ENCODE measurements around the gene STK32B. TPM values are rescaled to one million over a fixed set of nuclear protein-coding genes. Genes with fewer than 3 reads are reported as not detected.
A peak's percentile ranks its signal among the peaks of the same experiment; 100 is the strongest.
"Not testable (repeated sequence)": the region's sequence is repeated elsewhere in the genome, so short reads cannot be mapped to it uniquely, and the experiment has no call there.

The STK32B gene
- total RNA-seq, 1 experiment from 2014 or later = 11.7 TPM

DNA sequence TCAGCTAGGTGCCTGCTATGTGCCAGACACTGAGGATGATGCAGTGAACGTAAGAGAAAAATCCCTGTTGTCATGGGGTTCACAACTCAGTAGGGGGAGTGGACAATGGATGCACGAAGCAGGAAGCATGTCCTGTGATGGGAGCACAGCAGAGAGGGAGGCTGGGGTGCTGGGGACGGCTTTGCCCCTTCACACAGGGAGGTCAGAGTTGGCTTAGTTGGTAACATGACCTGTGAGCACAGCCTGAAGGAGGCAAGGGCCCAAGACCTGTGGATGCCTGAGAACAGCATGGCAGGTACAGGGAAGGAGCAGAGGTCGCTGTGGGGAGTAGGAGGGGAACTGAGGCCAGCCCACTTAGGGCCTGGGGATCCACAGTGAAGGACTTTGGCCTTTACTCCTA is 109.4 kb downstream of the STK32B start:
- no peak for DNase-seq (ENCODE audit: low read depth)

DNA sequence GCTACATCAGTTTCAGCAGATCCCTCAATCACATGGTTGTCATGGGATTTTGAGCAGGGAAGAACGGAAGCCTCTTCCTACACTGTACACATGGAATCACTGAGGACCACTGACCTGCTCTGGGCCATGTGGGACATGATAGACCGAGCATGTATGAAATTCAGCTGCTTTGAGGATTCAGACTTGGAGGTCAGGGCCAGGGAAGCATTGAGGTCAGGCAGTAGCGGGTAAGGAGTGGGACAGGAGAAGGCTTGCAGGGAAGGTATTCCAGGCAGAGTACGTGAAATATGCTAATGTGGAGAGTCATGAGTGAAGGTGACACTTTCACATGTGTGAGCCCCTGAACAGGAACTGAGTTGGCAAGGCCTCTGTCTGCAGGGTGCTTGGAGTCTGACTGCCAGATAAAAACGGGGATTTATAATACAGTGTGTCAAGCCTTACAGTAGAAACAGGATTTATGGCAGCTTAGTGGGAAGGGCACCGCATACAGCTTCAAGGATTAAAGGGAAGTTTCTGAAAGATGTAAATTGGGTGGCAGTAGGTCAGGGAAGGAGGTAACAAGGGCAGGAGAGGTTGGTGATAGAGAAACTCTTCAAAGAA is 111.7 kb downstream of the STK32B start:
- no peak for DNase-seq (ENCODE audit: low read depth)

DNA sequence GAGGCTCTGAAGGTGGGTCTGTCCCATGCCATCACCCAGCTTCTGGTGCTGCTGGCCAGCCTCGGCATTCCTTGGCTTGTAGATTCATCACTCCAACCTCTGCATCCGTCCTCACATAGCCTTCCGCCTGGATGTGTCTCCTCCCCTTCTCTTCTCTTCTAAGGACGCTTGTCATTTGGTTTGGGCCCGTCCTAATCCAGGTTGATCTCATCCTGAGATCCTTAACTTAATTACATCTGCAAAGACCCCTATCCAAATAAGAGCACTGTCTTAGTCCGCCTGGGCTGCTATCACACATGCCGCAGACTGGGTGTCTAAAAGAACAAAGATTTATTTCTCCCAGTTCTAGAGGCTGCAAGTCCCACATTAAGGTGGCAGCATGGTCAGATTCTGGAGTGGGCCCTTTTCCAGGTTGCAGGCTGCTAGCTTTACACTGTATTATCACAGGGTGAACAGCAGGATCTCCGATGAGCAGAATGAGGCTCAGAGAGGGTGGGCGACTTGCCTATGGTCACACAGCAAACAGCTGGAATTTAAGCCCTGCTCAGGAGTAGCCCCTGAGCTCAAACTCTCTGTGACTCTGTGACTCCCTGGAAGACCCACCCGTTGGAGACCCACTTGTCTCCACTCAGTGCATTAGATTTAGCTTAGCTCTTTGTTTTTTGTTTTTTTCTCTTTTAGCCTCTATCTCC is 113.1 kb downstream of the STK32B start:
- DNase-seq (ENCODE audit: low read depth) = no peak

DNA sequence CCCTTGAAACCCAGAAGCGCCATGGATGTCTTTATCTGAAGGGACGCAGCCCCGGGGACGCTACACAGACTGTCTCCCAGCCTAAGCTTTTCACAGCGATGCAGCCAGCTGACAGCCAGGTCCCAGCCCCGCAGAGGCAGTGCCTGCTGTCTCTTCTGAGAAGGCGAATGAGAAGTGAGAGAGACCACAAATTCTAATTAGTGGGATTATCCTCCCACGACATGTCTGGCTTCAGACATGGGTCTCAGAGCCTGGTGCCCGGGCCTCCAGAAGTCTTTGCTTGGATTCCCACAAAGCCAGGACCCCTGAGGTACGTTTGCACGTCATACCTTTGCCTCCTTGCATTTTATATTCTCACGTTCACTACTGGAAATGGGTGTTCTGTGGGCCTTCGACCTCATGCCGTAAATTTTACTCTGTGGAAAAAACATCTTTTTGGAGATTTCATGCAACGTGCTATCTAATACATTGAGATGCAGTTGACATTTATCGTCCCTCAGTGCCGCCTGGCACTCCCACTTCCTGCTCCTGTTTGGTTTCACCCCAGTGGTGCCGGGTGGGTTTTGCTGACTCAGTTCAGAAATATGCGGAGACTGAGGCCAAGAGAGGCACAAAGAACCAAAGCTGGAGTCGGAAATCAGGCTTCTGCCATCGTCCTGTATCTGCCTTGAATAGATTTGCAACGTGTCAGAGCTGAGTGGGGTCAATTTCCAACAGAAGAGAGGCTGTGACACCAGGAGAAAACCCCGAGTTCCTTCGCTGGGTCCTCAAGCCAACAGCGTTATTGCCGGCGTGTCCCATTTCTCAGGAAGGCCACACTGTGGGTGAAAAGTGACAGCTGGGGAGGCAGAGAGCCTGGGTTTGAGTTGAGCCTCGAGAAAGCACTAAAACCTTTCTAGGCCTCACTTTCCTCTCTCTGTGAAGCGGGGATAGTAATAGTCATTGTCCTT is 114.4 kb downstream of the STK32B start:
- DNase-seq (ENCODE audit: low read depth) = peak; percentile 91

DNA sequence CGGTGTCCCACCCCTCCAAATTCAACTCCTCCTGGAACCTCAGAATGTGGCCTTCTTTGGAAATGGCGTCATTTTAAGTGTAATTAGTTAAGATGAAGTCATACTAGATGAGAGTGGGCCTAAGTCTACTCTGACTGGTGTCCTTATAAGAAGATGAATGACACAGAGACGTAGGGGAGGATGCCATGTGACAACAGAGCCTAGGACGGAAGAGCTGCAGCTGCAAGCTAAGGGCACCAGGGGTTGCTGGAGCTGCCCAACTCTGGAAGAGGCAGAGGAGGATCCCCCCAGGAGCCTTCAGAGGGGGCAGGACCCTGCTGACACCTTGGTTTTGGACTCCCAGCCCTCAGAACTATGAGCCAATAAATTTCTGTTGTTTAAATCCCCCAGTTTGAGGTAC is 115.1 kb downstream of the STK32B start:
- DNase-seq (ENCODE audit: low read depth) = peak; percentile 32

- no peak for DNase-seq (ENCODE audit: low read depth)
These were observed 117.6 kb downstream of the STK32B start for GRCh38 chr4:5168891-5169290.

DNA sequence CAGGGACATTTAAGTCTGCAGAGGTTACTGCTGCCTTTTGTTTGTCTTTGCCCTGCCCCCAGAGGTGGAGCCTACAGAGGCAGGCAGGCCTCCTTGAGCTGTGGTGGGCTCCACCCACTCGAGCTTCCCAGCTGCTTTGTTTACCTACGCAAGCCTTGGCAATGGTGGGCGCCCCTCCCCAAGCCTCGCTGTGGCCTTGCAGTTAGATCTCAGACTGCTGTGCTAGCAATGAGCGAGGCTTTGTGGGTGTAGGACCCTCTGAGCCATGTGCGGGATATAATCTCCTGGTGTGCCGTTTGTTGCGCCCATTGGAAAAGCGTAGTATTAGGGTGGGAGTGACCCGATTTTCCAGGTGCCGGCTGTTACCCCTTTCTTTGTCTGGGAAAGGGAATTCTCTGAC is 124.6 kb downstream of the STK32B start:
- DNase-seq (ENCODE audit: low read depth) = not testable (repeated sequence)

GRCh38 chr4:5184606-5185005 is 133.3 kb downstream of the STK32B start:
- no peak for DNase-seq (ENCODE audit: low read depth)

- no peak for DNase-seq (ENCODE audit: low read depth)
These were observed 134.3 kb downstream of the STK32B start for GRCh38 chr4:5185551-5185950.

GRCh38 chr4:5186271-5187064 is 135.2 kb downstream of the STK32B start:
- DNase-seq (ENCODE audit: low read depth) = no peak

DNA sequence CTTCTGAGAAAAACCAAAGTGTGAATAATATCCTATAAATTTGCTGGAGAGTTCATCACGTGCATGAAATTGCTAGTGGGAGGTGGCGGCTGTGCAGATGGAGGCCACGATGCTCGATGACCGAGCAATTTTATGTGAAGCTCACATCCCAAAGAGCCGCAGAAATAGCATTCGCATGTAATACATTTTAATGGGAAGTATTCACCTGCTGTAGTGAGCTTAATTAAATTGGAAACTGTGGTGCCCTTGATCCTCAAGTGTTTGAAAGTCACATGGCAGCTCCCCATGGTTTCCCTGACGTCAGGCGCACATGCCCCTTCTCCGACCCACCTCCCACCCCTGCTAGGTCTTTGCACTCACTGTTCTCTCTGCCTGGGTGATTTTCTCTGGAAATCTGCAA is 136.8 kb downstream of the STK32B start:
- DNase-seq (ENCODE audit: low read depth) = no peak

DNA sequence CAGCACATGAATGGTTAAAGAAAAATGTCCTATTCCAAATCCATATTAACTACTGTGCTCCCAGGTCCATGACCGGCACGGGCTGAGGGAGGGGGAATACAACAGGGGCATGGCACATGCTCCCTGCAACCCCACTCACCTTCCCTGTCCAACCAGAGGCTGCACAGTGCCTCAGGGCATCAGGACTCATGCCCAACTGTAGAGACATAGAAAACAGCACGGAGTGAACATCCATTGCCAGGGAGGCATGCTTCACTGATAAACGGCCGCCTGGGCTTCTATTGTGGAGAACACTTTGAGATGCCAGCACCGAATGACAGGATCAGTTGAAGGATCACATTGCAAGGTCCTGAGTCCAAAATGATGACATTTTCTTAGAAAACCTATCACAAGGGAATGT is 140.6 kb downstream of the STK32B start:
- DNase-seq (ENCODE audit: low read depth) = peak; percentile 58

GRCh38 chr4:5192271-5192670 is 141.0 kb downstream of the STK32B start:
- DNase-seq (ENCODE audit: low read depth) = peak; percentile 48

- DNase-seq (ENCODE audit: low read depth) = no peak
These were observed 141.4 kb downstream of the STK32B start for GRCh38 chr4:5192678-5193077.

DNA sequence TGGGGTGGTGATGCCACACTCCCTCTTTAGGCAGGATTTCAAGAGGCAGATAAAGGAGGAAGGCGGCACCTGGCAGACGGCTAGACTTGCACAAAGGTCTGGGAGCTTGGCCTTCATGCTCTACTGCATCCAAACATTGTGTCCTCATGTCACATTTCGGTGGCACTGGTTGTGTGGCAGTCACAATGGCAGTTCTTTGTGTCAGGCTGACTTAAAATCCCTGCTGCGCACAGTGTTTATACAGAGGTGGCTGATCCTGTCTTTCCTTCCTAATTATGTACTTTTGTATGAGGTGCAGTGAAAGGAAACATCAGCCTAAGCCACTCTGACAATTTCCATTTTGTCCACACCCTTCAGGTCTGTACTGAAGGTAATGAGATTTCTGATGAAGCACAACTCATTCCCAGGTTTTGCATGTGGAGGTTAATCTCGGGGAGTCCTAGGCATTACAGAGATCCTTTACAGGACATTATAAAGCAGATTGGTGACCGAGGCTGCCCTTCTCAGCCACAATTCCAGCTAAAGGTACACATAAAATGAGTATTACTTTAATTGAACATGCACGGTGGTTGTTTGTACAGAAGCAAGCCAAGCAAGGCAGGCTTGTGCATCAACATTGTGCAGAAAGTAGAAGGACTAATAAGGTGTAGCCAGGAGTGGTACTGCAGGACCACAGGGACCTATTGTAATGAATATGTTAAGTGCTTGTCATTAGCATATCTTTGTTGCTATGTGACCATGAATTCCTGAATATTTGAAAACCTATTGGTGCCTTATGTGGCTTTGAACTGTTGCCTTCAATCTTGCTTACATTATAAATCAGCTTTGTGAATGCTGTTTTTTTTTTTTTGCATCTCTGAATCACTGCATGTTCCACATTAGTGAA is 147.6 kb downstream of the STK32B start:
- no peak for DNase-seq (ENCODE audit: low read depth)

DNA sequence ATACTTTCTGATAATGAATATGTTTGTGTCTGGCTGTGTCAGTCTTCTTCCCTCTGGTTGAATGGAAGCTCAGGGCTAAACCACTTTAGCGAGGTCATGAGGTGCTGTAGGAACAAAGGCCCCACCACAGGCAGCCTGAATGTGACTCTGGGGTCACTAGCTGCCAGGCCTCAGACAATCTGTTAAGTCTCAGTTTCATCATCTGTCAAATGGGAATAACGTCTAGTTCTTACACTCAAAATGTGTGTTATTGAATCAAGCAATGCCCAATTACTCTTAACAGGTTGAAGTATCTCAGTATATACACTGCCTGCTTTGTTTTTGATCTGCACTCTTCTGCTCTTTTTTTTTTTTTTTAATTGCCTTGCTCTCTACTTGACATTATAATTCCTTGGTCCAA is 148.6 kb downstream of the STK32B start:
- no peak for DNase-seq (ENCODE audit: low read depth)

GRCh38 chr4:5200513-5200912 is 149.2 kb downstream of the STK32B start:
- no peak for DNase-seq (ENCODE audit: low read depth)

- DNase-seq (ENCODE audit: low read depth) = peak; percentile 17
These were observed 152.2 kb downstream of the STK32B start for GRCh38 chr4:5203309-5203992.

DNA sequence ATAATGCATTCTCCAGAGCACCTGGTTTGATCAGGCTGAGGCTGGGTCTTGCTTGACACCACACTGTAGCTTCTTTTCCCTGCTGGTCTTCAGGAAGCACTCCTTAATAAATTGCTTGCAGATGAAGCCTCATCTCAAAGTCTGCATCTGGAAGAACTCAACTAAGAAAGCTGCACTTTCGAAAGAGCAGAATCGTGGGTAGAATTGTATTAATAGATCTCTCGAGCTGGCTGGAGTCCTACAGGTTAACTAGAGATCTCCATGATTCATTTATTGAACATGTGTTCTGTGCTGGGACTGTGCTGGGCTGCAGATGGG is 152.7 kb downstream of the STK32B start:
- peak; percentile 43 for DNase-seq (ENCODE audit: low read depth)

GRCh38 chr4:5204781-5205180 is 153.5 kb downstream of the STK32B start:
- DNase-seq (ENCODE audit: low read depth) = peak; percentile 22
